Esophagus muscularis mucosa (tissue), 3 donors: ENCODE results near the gene FLRT1.
"Not testable (repeated sequence)": the region's sequence is repeated elsewhere in the genome, so short reads cannot be mapped to it uniquely, and the experiment has no call there.

Source experiments
- CTCF ChIP-seq, 3 experiments: fragments of 200-600 bp in 2 of 3; fragments of 450-650 bp in 1 of 3; sonication (generic) in 2 of 3; IDR thresholded peaks; one replicate each; pipeline ENCODE4 v1.5.1; 2017 to 2019; ENCODE audit warnings: antibody characterized with exemption in 3 of 3, mild to moderate bottlenecking in 2 of 3, moderate library complexity in 1 of 3
- POLR2A ChIP-seq: fragments of 450-650 bp; IDR thresholded peaks from one replicate; pipeline ENCODE4 v1.6.1; 2017; ENCODE audit warnings: antibody characterized with exemption, moderate library complexity, mild to moderate bottlenecking, low read depth

GRCh38 chr11:64047373-64047772, 11.6 kb downstream of the FLRT1 start:
- not testable (repeated sequence) for TF ChIP-seq CTCF (IDR thresholded peaks at IDR 0.05); POLR2A
